GM20000 (cell line): ENCODE measurements around the gene KCNQ1.

Experiments
- DNase-seq: peaks from one replicate; pipeline ENCODE4 v3.0.0; 2012; ENCODE audit warnings: low spot score
- TF ChIP-seq, protein P1 (sequence below): IDR thresholded peaks from 2 replicates; pipeline ENCODE4 v1.5.1; 2012; ENCODE audit warnings: mild to moderate bottlenecking, control low read depth; ENCODE audit errors: extremely low read depth, missing control alignments

KCNQ1 gene

DNA sequence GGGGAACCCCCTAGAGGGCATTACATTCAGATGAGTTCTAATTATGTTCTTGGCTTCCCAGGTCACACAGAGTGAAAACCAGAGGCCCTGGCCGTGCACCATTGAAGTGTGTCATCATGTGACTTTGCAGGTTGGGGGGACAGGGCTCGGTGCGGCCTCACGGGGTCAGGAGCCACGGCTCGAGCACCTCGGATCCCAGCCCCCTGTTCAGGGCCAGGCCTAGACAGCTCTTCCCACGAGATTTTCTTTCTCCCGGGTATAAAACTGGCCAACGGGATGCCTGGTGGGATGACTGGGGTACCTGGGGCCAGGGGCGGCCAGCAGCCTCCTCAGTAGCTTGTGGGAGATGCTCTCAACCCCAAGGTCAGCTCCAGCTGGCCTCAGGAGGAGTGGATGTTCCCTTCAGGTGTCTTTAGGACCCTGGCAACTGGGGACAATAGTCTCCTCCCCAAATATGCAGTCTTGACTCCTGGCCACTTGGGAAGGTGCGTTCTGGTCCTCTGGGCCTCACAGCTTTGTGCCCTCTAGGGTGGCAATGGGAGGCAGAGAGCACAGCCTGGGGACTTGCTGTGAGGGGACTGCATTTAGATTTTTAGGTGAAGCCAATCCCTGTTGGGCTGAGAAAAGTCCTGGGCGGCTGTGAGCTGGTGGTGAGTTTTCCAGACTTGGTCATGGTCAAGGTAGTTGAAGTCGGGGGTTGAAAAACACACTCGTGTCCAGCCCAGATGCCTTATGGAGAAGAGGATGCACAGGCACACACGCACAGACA is 95.6 kb downstream of the KCNQ1 start:
- TF ChIP-seq, protein P1, sequence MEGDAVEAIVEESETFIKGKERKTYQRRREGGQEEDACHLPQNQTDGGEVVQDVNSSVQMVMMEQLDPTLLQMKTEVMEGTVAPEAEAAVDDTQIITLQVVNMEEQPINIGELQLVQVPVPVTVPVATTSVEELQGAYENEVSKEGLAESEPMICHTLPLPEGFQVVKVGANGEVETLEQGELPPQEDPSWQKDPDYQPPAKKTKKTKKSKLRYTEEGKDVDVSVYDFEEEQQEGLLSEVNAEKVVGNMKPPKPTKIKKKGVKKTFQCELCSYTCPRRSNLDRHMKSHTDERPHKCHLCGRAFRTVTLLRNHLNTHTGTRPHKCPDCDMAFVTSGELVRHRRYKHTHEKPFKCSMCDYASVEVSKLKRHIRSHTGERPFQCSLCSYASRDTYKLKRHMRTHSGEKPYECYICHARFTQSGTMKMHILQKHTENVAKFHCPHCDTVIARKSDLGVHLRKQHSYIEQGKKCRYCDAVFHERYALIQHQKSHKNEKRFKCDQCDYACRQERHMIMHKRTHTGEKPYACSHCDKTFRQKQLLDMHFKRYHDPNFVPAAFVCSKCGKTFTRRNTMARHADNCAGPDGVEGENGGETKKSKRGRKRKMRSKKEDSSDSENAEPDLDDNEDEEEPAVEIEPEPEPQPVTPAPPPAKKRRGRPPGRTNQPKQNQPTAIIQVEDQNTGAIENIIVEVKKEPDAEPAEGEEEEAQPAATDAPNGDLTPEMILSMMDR = no peak
- no peak for DNase-seq

- DNase-seq = no peak
- TF ChIP-seq, protein P1 = no peak
These were observed 96.3 kb downstream of the KCNQ1 start for GRCh38 chr11:2540992-2541680.

GRCh38 chr11:2541881-2542361 is 97.1 kb downstream of the KCNQ1 start:
- TF ChIP-seq, protein P1 = no peak

DNA sequence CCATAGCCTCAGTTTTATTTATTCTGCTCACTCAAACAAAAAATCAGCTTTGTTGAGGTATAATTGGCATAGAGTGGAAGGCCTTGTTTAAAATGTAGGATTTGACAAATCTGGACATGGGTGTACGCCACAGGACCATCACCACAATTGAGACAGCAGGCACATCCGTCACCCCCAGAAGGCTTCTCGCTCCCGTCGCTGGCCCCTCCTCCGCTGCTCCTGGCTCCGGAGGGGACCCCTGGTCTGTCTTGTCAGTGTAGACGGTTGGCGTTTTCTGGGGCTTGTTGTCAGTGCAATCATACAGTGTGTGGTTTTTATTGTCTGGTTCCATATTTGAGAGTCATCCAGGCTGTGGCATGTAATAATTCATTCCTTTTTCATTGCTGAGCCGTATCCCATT is 97.6 kb downstream of the KCNQ1 start:
- no peak for DNase-seq
- TF ChIP-seq, protein P1 = no peak

More at GRCh38 chr11:2541881-2542361, 97.1 kb downstream of the KCNQ1 start:
- no peak for DNase-seq

- DNase-seq = no peak
- TF ChIP-seq, protein P1 = no peak
These were observed 103.0 kb downstream of the KCNQ1 start for GRCh38 chr11:2547806-2548205.

GRCh38 chr11:2548596-2548995 is 103.8 kb downstream of the KCNQ1 start:
- TF ChIP-seq, protein P1 = no peak

DNA sequence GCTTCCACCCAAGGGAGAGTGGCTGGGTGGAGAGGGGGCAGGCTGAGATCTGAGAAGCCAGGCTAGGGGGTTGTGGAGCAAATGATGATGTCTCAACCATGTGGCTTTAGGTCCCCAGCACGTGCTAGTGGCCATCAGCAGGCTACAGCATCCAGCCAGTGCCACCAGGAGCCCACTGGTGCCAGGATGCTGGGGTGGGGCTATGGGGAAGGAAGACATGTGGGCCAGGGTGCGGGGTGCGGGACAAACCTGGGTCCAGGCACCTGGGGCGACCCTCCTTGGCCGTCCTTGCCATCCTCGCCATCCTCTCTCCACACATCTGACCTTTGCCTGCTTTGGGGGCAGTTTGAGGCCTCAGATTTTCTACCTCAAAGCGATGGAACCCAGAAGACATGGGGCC is 104.3 kb downstream of the KCNQ1 start:
- no peak for DNase-seq
- TF ChIP-seq, protein P1 = no peak

More at GRCh38 chr11:2548596-2548995, 103.8 kb downstream of the KCNQ1 start:
- DNase-seq = no peak
